ENCODE measurements around the gene CABP2.

CABP2 gene

DNA sequence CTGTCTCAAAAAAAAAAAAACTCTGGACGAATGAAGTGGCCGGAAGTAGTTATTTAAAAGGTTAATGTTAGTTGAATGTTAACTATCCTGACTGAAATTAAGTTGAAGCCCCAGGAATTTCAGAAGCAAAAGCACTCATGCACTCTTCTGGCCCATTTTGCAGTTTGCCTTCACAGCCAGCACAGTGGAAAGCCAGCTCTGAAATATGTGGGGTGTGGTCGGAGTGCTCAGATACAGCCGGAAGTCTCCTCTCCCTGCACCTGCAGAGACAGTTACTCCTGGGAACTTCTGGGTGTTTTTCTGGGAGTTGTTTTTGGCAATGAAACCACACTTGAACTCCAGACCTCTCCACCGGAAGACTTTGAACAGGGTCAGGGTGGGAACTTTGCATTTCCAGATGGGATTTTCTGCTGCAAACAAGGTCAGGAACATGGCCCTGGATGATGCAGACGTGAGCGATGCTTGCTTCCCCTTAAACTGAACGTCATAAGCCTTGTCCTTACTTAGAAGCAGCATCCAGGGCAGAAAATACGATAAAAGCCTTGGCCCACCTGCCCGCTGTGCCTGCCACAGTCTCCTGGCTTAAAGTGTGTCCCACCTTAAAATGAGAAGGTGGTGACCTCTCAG lies 21.5 kb upstream of the CABP2 start:
- TF ChIP-seq CTCF (IDR thresholded peaks at IDR 0.05; ENCODE audit: low read depth, low read length) = no peak
- DNase-seq (ENCODE audit: extremely low read depth, low read depth) = no peak

DNA sequence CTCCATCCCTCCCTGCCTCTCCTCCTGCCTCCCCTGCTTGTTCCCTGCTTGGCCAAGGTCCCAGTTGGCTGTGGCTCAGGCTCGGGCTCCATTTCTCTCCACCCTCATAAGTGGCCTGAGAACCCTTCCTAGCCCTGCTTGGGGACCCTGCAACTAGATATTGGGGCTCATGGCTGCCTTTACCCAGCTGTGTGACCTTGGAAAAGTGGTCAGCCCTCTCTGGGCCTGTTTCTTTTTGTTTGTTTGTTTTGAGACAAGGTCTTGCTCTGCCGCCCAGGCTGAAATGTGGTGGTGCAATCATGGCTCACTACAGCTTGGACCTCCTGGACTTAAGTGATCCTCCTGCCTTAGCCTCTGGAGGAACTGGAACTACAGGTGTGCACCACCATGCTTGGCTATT lies 20.3 kb upstream of the CABP2 start:
- DNase-seq (ENCODE audit: extremely low read depth, low read depth) = no peak
- TF ChIP-seq CTCF (IDR thresholded peaks at IDR 0.05; ENCODE audit: low read depth, low read length) = no peak

DNA sequence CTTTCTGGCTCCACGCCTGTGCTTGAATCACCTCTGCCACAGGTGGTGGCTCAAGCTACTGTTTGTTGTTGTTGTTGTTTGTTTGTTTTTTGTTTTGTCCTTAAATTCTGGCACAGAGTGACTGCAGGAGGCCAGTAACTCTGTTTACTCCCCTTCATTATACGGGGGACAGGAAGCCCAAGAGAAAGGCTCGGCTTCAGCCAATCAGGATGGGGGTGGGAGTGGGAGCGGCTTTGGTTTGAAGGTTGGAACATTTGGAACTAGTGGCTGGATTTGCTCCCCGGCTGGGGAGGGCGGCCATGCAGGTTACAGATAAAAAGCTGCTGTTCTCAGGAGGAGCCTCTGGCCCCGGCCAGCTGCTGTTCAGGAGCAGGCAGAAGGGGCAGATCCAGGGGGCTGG lies 19.7 kb upstream of the CABP2 start:
- DNase-seq (ENCODE audit: extremely low read depth, low read depth) = no peak
- no peak for TF ChIP-seq CTCF (IDR thresholded peaks at IDR 0.05; ENCODE audit: low read depth, low read length)

DNA sequence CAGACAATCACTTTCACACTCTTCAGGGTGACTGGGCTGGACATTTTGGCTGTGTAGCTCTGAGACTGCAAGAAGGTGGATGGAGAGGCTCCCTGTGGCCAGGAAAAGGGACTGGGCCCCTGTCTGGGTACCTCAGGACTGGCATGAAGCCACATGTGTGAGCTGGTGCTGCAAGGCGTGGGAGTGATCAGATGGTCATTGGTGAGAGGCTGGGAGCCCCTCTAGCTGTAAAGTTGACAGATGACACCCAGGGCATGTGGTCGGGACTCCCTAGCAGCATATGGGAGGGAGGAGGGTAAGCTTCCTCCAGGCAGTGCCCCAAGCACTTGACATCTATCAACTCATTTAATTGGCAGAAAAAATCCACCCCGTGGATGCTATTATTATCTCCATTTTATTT lies 18.9 kb upstream of the CABP2 start:
- no peak for TF ChIP-seq CTCF (IDR thresholded peaks at IDR 0.05; ENCODE audit: low read depth, low read length)
- DNase-seq (ENCODE audit: extremely low read depth, low read depth) = no peak

DNA sequence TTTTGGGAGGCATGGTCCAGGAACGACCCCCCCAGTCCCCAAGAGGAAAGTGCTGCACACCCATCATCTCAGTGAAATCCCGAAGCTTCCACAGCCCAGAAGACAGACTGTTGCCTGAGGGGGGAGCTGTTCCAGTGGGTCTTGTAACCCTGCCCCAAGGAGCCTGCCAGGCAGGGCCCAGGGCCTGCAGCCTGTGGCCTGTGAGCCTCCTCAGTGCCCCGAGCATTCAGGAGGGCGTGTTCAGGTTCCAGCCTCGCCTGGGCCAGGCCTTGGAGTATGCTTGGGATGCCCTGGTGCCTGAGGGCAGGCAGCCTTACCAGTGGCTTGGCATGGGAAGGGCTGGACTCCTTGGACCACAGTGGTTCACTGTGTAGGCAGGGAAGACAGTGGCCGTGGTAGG lies 18.0 kb upstream of the CABP2 start:
- TF ChIP-seq CTCF (IDR thresholded peaks at IDR 0.05; ENCODE audit: low read depth, low read length) = no peak
- DNase-seq (ENCODE audit: extremely low read depth, low read depth) = no peak

DNA sequence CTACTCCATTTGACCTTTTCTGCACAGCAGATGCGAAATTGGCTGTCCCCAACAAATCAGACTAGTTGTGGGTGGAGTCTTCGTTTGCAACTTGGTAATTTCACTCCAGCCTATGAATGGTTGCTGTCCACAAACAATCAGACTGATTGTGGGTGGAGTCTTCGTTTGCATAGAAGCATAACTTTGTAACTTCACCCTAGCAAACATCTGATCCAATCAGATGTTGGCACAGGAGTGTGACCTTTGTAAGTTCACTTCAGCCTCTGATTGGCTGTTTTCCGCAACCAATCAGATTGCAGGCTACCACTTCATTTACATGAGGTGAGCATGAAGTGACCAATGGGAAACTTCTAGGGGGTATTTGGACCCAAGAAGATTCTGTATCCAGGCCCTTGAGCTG lies 16.3 kb upstream of the CABP2 start:
- TF ChIP-seq CTCF (IDR thresholded peaks at IDR 0.05; ENCODE audit: low read depth, low read length) = no peak
- DNase-seq (ENCODE audit: extremely low read depth, low read depth) = no peak

DNA sequence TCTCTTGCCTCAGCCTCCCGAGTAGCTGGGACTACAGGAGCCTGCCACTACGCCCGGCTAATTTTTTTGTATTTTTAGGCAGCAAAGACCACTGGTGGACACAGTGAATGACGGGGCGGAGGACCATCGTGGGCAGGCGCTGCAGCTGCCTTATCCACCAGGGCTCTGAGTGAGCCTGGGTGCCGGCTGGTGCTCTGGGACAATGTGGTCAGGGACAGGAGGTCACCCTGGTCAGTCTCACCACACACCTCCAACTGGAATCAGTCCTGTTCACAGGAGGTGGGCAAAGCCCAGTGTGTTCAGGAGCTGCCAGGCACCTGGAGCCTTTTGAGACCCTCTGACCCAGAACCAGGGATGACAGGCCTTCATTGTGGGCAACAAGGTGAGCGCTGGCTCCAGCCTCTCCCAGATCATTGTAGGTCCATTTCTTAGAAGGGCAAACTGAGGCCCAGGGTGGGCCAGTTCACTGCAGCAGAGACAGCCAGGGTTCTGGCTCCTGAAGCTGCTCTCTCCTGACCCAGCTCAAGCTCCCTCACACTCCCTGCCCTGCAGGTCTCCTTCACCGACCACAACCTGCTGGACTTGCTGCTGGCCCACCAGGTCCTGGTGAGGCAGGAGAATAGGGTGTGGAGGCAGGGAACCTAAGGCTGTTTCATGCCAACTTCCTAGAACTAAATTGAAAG lies 15.7 kb upstream of the CABP2 start:
- TF ChIP-seq CTCF (IDR thresholded peaks at IDR 0.05; ENCODE audit: low read depth, low read length) = no peak
- no peak for DNase-seq (ENCODE audit: extremely low read depth, low read depth)

All from AG09319 (cell line).